Activated T-helper 9 cell treated with anti-CD3 and anti-CD28 coated beads, Interleukin-2, amount 50 U/mL, for 16 hours (primary cell): ENCODE data around the gene NEK10.

Experiments used
- DNase-seq: peaks from one replicate; pipeline ENCODE4 v3.0.0-alpha.2; 2020; ENCODE audit warnings: low read depth

The NEK10 gene

GRCh38 chr3:27097182-27097581 is 272.0 kb downstream of the NEK10 start:
- no peak for DNase-seq

DNA sequence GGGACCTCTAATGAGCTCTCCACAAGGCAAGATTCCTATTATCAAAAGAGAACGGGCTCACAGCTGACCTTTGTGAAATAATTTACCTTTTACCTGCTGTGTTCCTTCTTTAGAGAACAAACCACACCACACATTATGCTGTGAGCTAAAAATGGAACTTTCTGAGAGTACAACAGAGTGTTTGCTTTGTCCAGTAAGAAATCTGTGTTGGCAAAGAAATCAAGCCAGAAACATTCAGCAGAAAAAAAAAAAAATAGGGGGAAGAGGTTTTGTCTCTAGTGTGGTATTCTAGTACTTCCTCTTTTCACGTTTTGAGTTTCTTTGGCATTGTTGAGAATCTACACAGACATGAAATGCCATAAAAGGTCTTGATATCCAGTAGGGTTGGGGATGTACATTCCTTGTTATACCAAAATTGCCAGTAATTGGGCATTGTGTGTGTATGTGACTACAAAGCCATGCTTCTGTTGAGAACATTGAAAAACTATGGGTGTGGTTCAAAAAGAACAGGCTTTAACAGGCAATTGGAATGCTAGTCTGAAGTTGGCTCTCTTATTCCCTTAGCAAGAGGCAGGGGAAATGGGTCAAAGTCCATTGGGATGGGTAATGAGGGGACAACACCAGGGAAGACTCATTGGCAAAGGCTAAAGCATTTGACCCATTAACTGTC is 273.5 kb downstream of the NEK10 start:
- no peak for DNase-seq

DNA sequence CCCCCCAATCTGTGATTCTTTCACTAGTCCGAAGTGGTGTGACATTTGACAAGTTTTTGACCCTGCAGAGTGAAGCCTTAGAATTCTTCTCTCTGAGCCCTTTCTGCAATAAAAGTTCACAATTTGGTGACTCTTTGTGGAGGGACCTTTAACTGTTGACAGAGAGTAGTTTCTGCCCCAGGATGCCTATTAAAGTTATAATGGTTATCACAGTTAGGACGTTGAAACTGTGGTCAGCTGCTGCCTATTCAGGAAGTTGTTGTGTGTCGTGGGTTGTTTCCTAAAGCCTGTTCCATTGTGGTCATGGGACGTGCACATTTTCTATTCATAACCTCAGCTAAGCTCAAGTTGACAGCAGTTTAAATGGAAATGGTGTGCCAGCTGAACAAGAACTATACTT is 274.5 kb downstream of the NEK10 start:
- no peak for DNase-seq

- no peak for DNase-seq
Observed at GRCh38 chr3:27093771-27094170, 275.4 kb downstream of the NEK10 start.

DNA sequence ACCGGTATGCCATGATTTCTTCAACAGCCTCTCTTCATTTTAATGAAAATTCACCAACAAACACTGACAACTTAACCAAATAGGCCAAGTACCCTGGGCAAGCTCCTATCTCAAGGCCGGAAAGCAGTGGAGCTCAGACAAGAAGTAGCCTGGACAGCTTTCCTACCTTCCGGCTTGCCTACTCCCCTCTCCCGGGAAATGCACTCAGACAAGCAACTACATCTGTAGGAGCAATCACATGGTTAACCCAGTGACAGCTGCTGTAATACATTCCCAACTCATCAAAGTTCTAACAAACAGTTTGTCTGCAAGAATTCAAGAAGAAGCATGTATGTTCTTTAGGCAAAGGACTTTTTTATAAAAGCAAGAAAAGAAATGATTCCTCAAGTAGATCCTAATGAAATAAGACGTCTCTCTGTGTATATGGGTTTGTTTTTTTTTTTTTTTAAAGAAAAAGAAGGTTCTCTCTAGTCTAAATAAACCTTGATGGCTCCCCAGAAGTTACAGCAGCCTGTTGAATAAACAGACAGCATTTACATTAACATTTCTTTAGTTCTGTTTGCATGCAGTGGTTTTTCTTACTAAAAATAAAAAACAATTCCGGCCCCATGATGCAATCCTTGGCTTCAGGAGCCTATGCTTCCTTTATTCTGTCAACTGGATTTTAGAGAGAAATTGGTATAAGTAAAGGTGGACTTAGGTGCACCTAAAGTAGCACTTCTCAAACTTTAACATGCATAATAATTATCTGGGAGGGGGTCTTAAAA is 278.7 kb downstream of the NEK10 start:
- DNase-seq = no peak

- DNase-seq = no peak
Observed at GRCh38 chr3:27089645-27090044, 279.5 kb downstream of the NEK10 start.

- DNase-seq = no peak
Observed at GRCh38 chr3:27089068-27089467, 280.1 kb downstream of the NEK10 start.

DNA sequence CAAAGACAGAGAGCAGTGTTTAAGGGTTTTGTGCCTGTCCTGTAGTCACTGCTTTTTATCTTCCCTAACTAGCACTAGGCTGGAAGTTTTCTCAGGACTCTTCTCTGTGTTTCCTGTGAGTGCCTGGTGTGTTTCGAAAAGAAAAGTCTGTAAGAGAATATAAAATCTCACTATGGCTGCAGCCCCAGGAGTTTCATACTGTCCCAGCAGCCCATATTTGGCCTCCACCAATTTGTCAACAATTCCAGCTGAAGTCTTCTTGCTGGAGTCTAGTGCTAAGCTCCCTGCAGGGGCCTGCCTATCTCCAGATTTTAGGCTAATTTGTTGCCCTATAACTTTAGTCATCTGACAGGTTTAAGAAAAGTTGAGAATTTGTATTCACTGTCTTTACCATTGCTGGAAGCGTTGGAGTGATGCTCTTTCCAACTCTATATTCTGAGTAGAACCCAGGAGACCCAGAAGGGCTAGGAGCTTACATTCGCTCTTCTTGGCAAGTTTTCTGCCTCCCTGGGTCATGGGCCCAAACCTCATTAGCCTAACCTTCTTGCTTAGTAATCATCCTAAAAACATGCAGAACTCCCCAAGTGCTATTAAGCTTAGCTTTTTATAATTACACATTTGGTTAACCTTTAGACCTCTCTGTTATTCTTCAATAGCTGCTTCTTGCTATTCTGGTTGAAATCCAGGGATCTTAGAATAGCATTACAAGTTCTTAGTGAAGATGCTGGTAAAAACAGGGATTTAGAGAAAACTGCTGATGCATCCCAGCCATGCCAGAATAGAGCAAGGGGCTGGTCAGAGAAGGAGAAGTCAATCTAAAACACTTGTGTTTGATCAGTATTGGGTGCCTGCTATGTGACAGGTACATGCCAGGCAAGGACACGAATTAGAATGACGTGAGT is 283.1 kb downstream of the NEK10 start:
- DNase-seq = no peak

DNA sequence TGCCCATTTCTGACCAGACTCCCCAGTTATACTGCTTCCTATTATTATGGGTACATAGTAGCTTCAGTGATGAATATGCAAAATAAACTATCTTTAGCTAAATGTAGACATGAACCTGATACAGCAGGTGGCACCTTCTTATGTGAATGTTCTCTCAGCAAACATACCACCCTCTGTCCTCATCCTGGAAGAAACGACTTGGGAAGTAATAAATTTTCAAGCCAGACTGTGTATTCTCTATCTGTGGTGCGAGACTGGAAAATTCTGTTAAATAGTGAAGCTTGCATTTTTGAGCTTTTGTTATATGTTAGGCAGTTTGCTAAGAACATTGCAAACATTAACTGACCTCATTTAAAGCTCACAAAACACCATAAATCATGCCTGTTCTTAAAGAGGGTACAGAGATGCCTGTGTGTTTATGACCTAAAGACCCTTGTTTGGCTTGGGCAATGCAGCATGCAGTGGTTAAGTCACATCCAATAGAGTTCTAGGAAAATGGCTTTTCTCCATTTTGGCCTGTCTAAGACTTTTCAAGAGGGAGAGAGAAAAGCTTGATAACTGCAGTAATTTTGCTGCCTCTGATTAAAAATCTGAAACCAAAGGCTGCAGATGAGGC is 287.1 kb downstream of the NEK10 start:
- DNase-seq = no peak

GRCh38 chr3:27081566-27081965 is 287.6 kb downstream of the NEK10 start:
- no peak for DNase-seq

GRCh38 chr3:27080258-27080525 is 289.0 kb downstream of the NEK10 start:
- no peak for DNase-seq

DNA sequence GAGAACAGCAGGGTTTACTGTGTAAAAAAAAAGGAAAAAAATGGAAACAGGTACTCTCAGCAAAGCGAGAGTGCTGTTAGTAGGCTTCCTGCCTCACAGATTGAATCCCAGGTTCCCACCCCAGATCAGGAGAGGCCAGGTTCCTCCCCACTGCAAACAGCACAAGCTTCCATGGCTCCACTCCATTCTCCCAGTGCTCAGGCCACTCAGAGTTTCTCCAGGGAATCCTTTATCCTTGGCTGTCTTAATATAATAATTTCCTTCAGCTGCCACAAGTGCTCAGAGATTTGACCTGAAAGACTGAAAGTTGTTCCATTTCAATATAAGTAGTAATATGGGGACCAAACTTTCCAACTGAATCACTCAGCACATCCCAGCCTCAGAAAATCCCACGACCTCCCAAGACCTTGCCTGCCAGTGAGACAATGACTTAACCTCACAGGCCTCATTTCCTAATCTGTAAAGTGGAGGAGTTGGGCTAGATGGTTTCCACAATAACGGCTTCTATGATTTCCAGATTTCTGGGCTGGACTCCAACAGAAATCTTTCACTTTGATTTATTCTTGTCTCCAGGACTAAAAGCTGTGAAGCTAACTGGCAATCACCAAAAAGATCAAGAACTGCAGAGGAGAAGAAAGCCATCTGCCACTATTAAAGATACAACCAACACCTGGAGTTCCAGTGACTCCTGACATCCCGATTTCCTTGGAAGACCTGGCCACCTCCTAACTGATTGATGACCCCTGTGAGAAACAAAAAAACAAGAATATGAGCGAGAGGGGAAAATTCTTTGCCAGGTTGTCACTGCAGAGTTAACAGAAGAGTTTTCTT is 289.5 kb downstream of the NEK10 start:
- DNase-seq = no peak

DNA sequence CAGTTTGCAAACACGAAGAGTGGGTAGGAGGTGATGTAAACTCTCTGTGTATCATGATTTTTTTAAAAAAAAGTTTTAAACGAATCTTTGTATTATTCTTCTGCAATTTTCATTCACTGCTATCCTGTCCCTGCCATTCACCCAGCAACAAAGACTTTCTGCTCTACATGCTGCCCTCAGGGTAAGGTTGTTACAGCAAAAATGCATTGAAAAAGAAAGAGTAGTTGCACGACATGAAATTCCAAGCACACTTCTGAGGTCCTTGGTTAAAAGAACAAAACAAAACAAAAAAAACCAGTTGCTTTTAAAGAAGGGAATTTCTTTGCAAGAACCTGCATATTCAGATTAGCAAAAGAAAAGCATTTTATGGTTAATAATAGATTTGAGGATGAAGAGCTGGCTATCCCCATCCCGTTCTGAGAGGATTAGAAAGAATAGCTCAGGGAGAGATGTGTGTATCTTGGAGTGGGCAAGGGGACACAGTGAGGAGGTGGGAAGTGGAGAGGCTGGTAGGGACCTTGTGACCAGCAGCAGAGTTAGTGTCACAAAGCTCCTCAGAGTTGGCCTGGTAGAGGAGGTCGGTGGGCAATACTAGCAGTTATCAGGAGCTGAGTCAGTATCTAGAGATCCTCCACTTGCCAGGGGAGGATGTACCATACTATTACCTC is 290.8 kb downstream of the NEK10 start:
- no peak for DNase-seq

DNA sequence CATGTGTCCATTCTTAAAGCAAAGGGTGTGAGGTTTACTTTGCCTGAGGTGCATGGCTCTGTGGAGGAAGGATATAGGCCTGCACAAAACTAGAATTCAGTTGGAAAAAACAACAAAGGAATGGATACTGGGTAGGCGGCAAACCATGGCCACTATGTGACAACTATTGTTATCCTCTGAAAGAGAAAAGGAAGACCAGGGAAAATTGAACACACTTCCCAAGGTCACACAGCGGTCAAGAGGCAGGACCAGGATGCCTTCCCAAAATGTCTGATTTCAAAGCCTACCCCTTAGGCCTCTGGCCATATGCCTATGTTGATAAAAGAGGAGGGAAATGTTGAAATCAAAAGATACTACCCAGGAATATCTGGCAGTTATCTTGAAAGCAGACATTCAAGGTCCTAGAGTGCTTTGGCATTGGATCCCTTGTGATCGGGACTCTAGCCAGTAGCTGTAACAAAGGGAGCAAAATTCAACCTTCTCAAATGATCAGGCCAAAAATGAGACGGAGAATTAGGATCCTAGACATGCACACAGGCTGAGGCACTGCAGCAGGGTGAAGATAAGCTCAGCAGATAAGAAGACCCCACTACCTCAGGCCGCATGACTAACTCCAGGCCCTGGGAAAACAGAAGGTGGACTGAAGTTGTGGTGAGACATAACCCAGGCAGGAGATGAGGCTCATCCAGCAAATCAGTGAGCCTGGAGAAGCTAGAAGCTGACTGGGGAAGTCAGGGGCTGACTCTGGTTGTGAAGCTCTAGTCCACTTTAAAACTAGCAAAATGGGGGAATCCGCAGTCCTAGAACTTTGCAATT is 292.2 kb downstream of the NEK10 start:
- DNase-seq = no peak

DNA sequence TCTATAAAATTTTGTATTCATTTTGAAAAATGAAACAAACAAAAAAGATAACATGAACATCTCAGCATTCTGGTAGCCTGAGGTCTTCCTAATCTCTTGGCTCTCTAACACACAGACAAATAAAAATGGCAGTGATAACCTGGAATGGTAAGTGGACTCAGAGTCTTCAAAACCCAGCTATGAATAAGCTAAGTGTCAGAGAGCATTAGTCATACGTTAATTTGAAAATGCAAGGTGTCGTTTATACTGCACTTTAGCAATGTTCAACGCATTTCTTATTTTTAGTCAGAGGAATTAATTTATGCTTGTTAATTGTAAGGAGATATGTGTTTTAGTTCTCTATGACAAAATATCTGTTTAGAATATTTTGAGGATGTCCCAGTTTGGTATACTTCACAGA is 294.3 kb downstream of the NEK10 start:
- no peak for DNase-seq

GRCh38 chr3:27073912-27074311 is 295.3 kb downstream of the NEK10 start:
- DNase-seq = no peak

DNA sequence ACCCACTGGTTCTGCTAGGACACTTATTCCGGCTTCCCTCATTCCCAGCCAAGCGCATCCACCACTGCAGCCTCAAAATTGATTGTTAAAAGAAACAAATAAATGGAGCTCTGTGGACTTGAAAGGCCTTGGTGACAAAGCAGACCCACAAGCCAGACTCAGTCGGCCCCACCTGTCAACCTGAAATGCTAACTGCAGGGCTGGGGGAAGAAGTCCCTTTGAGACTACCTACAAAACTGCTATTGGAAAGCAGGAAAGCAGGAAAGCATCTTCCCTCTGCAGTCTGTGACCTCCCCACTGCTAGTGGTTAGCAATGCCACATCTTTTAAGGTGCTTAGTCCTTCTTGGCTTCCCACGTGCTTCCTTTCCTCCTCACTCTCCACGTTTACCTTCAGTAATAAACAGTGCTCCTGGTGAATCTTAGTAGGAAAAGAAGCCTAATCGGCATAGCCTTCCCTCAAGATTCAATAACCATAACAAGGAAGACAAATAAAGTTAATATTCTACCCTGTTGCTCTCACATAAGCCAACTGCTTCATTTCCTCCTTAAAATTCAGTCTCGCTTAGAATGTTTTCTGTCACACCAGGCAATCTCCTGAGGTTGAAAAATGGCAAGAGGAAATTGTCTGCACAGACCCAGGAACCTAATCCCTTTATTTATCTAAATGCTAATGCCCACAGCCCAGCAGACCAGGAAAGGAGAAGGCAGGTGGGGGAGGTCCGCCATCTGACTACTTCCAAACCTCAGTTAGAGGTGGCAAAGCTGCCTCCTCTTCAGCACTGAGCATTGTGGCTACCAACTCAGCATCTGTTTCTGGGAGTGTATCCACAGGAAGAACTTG is 296.2 kb downstream of the NEK10 start:
- DNase-seq = no peak

GRCh38 chr3:27060336-27060735 is 308.8 kb downstream of the NEK10 start:
- no peak for DNase-seq
